GM21737 (cell line): ENCODE data around the gene SLC2A13.
A peak's percentile ranks its signal among the peaks of the same experiment; 100 is the strongest.
"Not testable (repeated sequence)": the region's sequence is repeated elsewhere in the genome, so short reads cannot be mapped to it uniquely, and the experiment has no call there.

Experiments used
- ATAC-seq: cut with Tn5 transposase; IDR thresholded peaks from one replicate; pipeline ENCODE4 v1.9.1; 2021; ENCODE audit warnings: mild to moderate bottlenecking, moderate library complexity; ENCODE audit not compliant: unreplicated experiment

SLC2A13 gene

GRCh38 chr12:40044396-40044795 is 61.5 kb downstream of the SLC2A13 start:
- ATAC-seq: no peak

- ATAC-seq: no peak
Observed at GRCh38 chr12:40039598-40039997, 66.3 kb downstream of the SLC2A13 start.

GRCh38 chr12:40038619-40039018 is 67.3 kb downstream of the SLC2A13 start:
- no peak for ATAC-seq

- no peak for ATAC-seq
Observed at GRCh38 chr12:40034712-40035111, 71.2 kb downstream of the SLC2A13 start.

DNA sequence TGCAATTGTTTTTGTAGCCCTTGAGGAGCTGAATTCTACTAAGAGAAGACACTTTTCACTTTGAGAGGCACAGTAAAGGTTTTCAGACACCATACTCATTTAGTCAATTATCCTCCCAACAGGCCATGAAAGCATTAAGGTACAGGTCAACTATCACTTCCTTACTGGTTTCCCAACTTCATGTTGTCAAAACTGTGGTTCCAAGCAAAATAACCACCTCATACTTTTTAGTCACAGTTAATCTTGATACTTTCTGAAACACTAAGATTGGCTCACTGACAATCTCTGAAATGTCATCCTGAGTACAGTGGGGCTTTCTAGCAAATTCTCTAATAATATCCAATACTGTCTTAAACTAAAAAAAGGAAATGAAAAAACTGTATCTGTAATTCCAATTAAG is 71.7 kb downstream of the SLC2A13 start:
- ATAC-seq: no peak

- ATAC-seq: no peak
Observed at GRCh38 chr12:40033242-40033630, 72.6 kb downstream of the SLC2A13 start.

GRCh38 chr12:40032433-40033241 is 73.2 kb downstream of the SLC2A13 start:
- ATAC-seq: no peak

GRCh38 chr12:40031965-40032364 is 73.9 kb downstream of the SLC2A13 start:
- ATAC-seq: no peak

DNA sequence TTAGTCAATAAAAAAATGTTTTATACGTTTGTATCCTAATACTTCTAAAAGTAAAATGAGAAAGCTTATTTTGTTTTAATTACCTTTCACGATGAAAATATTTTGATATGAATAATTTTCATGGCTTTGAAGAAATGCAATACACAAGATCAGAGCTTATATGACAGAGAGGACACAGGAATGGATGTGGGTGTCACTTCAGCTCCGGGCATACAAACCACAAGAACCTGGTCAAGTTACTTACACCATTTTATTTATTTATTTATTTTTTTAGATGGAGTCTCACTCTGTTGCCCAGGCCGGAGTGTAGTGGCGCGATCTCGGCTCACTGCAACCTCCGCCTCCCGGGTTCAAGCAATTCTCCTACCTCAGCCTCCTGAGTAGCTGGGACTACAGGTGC is 74.9 kb downstream of the SLC2A13 start:
- ATAC-seq: not testable (repeated sequence)

- ATAC-seq: no peak
Observed at GRCh38 chr12:40028296-40028695, 77.6 kb downstream of the SLC2A13 start.

- ATAC-seq: no peak
Observed at GRCh38 chr12:40022850-40023249, 83.0 kb downstream of the SLC2A13 start.

DNA sequence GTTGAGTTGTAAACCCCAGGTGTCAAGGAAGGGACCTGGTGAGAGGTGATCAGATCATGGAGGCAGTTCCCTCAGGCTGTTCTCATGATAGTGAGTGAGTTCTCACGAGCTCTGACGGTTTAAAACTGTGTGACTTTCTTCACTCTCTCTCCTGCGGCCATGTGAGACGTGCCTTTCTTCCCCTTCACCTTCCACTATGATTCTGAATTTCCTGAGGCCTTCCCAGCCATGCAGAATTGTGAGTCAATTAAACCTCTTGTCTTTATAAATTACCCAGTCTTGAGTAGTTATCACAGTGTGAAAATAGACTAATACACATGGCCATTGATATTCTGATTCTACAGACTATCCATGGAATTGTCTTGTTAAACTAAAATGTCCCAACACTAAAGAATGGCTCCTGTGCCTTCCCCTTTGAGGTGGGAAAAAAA is 85.6 kb downstream of the SLC2A13 start:
- ATAC-seq: no peak

DNA sequence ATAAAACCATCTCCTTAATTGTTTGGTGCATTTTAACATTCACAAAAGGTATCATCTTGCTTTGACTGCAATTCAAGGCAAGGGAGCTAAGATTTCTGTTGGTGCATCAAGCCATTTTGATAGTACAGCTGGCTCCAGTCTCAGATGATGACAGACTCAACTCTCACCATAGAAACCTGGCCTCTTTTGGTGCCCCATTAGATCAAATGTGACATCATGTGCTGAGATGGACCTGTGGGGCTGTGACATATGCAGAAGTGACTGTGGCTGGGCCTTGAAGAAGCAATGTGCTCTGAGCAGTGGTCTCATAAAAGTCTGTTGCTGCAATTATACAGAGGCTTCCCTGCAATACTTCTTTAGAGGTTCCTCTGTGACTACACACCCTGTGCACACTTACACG is 88.4 kb downstream of the SLC2A13 start:
- ATAC-seq: no peak

GRCh38 chr12:40016980-40017379 is 88.9 kb downstream of the SLC2A13 start:
- ATAC-seq: no peak

GRCh38 chr12:40015881-40016280 is 90.0 kb downstream of the SLC2A13 start:
- ATAC-seq: no peak

DNA sequence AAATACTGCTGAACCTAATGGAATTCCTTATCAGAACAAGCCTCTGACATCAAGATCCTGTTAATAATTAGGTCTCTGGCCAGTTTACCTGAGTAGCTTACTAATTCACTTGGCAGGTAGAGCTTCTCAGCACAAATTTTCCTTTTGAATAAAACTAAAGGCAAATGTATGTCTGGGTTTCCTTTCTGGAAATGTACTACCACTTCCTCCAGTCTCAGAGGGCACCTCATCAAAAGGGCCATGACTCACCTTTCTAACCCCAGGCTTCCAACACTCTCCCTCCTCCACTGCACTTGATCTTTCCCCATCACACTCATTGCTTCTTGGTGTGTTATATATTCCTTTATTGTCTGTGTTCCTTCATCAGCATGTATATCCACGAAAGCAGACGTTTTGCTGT is 90.5 kb downstream of the SLC2A13 start:
- ATAC-seq: no peak

GRCh38 chr12:40013847-40014246 is 92.0 kb downstream of the SLC2A13 start:
- no peak for ATAC-seq

- ATAC-seq: no peak
Observed at GRCh38 chr12:40013292-40013691, 92.6 kb downstream of the SLC2A13 start.

- no peak for ATAC-seq
Observed at GRCh38 chr12:40012711-40013110, 93.2 kb downstream of the SLC2A13 start.

DNA sequence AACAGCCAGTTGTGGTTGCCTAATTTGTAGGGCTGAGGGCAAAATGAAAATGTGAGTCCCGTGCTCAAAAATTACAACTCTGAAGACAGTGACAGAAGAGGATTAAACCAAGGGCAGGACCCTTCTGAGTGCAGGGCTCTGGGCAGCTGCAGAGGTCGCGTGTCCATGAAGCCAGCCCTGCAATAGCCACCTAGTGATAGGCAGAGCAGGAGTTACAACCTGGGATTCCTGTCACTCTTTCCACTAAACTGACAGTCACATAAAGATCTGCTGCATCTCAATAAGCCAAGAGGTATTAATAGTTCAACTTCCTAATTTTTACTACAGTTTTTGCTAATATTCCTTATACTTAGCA is 94.1 kb downstream of the SLC2A13 start:
- peak; percentile 24 for ATAC-seq

DNA sequence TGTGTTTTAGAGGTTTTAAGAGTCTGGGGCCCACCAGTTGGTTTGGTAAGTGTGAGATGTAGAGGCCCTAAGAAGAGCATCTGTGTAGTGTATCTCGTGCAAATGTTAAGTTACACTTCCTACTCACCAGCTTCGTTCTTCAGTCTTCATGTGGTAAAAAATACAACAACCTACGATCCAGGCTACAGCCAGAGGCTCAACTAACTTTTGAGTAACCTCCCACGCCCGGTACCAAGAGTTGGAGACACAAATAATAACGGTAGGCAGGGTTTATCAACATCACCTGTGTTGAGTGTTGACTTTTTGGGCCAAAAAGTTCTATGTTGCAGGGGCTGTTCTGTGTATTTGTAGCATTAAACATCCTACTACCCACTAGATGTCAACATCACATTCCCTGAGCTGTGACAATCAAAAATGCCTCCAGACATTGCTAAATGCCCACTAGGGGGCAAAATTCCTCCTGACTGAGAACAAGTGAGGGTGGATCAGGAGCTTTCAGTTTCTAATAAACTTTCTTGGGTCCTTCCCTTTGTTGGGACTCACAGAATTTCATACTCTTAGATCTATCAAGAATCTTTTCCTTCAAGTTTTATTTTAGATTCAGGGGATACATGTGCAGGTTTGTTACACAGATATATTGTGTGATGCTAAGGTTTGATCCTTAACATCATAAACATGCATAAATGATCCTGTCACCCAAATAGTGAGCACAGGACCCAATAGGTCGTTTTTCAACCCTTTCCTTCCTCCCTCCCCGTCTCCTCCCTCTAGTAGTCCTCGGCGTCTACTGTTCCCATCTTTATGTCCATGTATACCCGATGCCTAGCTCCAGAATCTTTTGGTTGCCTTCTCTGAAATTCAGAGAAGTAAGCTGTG is 94.7 kb downstream of the SLC2A13 start:
- peak; percentile 87 for ATAC-seq
